Mesendoderm (in vitro differentiated cells): Measurements from ENCODE around the gene FAM53B.
A peak's percentile ranks its signal among the peaks of the same experiment; 100 is the strongest.

ENCODE experiments used
- DNase-seq: peaks from one replicate; pipeline ENCODE4 v3.0.0; 2013
- H2AK5ac ChIP-seq: 2 replicates; pipeline ENCODE4 v1.6.1; 2013; ENCODE audit warnings: low read length, inconsistent platforms
- H2BK120ac ChIP-seq: 2 replicates; pipeline ENCODE4 v1.6.1; 2013; ENCODE audit warnings: low read depth, mild to moderate bottlenecking, low read length, moderate library complexity, mixed read lengths
- H2BK15ac ChIP-seq: replicated peaks from 2 replicates; pipeline ENCODE4 v1.6.1; 2013; ENCODE audit warnings: low read depth, mild to moderate bottlenecking, moderate library complexity
- H2BK5ac ChIP-seq: 2 replicates; pipeline ENCODE4 v1.6.1; 2013; ENCODE audit warnings: low read length, inconsistent platforms
- H3K18ac ChIP-seq: 2 replicates; pipeline ENCODE4 v1.6.1; 2013; ENCODE audit warnings: mild to moderate bottlenecking, low read length, mixed read lengths
- H3K23ac ChIP-seq: one replicate; pipeline ENCODE4 v1.6.1; 2013; ENCODE audit warnings: low read length
- H3K27ac ChIP-seq: 2 replicates; pipeline ENCODE4 v1.5.1; 2013; ENCODE audit warnings: low read depth, mild to moderate bottlenecking, inconsistent platforms, low read length, moderate library complexity
- H3K27me3 ChIP-seq: 2 replicates; pipeline ENCODE4 v1.6.1; 2013; ENCODE audit warnings: low read length, control low read depth, mild to moderate bottlenecking, inconsistent platforms; ENCODE audit not compliant: insufficient read depth, poor library complexity
- H3K36me3 ChIP-seq: 2 replicates; pipeline ENCODE4 v1.6.1; 2013; ENCODE audit warnings: low read length, inconsistent platforms; ENCODE audit not compliant: control insufficient read depth, insufficient read depth
- H3K4ac ChIP-seq: one replicate; pipeline ENCODE4 v1.6.1; 2013; ENCODE audit warnings: low read depth, mild to moderate bottlenecking, low read length, moderate library complexity
- H3K4me1 ChIP-seq: 2 replicates; pipeline ENCODE4 v1.6.1; 2013; ENCODE audit warnings: low read depth, low read length, inconsistent platforms; ENCODE audit not compliant: control insufficient read depth
- H3K4me2 ChIP-seq: 2 replicates; pipeline ENCODE4 v1.6.1; 2013; ENCODE audit warnings: low read length
- H3K4me3 ChIP-seq: 2 replicates; pipeline ENCODE4 v1.5.1; 2013; ENCODE audit warnings: mild to moderate bottlenecking, low read length
- H3K56ac ChIP-seq: one replicate; pipeline ENCODE4 v1.6.1; 2013; ENCODE audit warnings: low read length
- H3K79me1 ChIP-seq: 2 replicates; pipeline ENCODE4 v1.6.1; 2013; ENCODE audit warnings: low read length, inconsistent platforms
- H3K79me2 ChIP-seq: 2 replicates; pipeline ENCODE4 v1.6.1; 2013; ENCODE audit warnings: mild to moderate bottlenecking, low read length; ENCODE audit not compliant: control insufficient read depth, insufficient read depth
- H3K9ac ChIP-seq: 2 replicates; pipeline ENCODE4 v1.6.1; 2013; ENCODE audit warnings: low read length, inconsistent platforms
- H4K5ac ChIP-seq: one replicate; pipeline ENCODE4 v1.6.1; 2013; ENCODE audit warnings: low read length
- H4K8ac ChIP-seq: one replicate; pipeline ENCODE4 v1.6.1; 2013; ENCODE audit warnings: low read depth, mild to moderate bottlenecking, control low read depth, low read length, moderate library complexity
- WGBS: extraction: QIAGEN DNeasy Blood & Tissue Kit; methylation state at CpG from one replicate; pipeline ENCODE4 v1.1.7; 2013; ENCODE audit warnings: low lambda C conversion rate, missing lambda C conversion rate; ENCODE audit not compliant: insufficient coverage; ENCODE audit errors: extremely low coverage; 5-methylcytosine and 5-hydroxymethylcytosine counted together

Gene FAM53B

GRCh38 chr10:124737221-124737620 lies 7.0 kb downstream of the FAM53B start:
- H3K79me1 ChIP-seq = peaks cover 32% of the 10 kb centered on the region
- H3K4me1 ChIP-seq = peaks cover 28% of the 10 kb centered on the region
- no peak overlapping the region for H4K8ac ChIP-seq
- H2BK15ac ChIP-seq = no peak overlapping the region
- DNase-seq = no peak
- H3K27me3 ChIP-seq = no peaks in the 10 kb centered on the region
- H3K56ac ChIP-seq = no peak overlapping the region
- no peak overlapping the region for H2BK5ac ChIP-seq
- H3K9ac ChIP-seq = no peak overlapping the region
- H3K27ac ChIP-seq = no peak overlapping the region
- H3K79me2 ChIP-seq = peaks cover 24% of the 10 kb centered on the region
- H3K4me3 ChIP-seq = no peak overlapping the region
- H2BK120ac ChIP-seq = no peak overlapping the region
- H3K18ac ChIP-seq = no peak overlapping the region
- no peak overlapping the region for H3K4ac ChIP-seq
- no peak overlapping the region for H4K5ac ChIP-seq
- H3K4me2 ChIP-seq = no peak overlapping the region
- H3K23ac ChIP-seq = peak overlapping the region; percentile 83
- H2AK5ac ChIP-seq = no peak overlapping the region
- no peaks in the 10 kb centered on the region for H3K36me3 ChIP-seq
- no CpG with 5 or more reads among the region's 7 CpGs for WGBS

- Histone ChIP-seq H3K27me3 (no peaks in the 10 kb centered on the region), H3K56ac (no peak overlapping the region), H3K36me3 (no peaks in the 10 kb centered on the region), H4K5ac (no peak overlapping the region), H3K27ac (no peak overlapping the region), H2BK15ac (no peak overlapping the region), H2BK120ac (no peak overlapping the region), H3K23ac (peak overlapping the region; percentile 59), H2BK5ac (no peak overlapping the region), H3K4me1 (peaks cover 25% of the 10 kb centered on the region), H3K79me1 (peaks cover 34% of the 10 kb centered on the region), H3K4me3 (no peak overlapping the region), H3K9ac (no peak overlapping the region), H3K18ac (no peak overlapping the region), H3K4ac (no peak overlapping the region), H2AK5ac (no peak overlapping the region), H3K4me2 (no peak overlapping the region), H4K8ac (no peak overlapping the region), H3K79me2 (peaks cover 24% of the 10 kb centered on the region)
- no peak for DNase-seq
- no CpG with 5 or more reads among the region's 11 CpGs for WGBS
Measured at GRCh38 chr10:124736491-124737136, 7.6 kb downstream of the FAM53B start.

GRCh38 chr10:124735491-124736286 lies 8.5 kb downstream of the FAM53B start:
- Histone ChIP-seq H3K4me1 (peaks cover 24% of the 10 kb centered on the region), H2BK15ac (no peak overlapping the region), H4K8ac (no peak overlapping the region), H3K4ac (no peak overlapping the region), H3K9ac (no peak overlapping the region), H3K23ac (no peak overlapping the region), H3K4me2 (no peak overlapping the region), H3K56ac (no peak overlapping the region), H3K79me1 (peaks cover 37% of the 10 kb centered on the region), H4K5ac (no peak overlapping the region), H3K79me2 (peaks cover 24% of the 10 kb centered on the region), H2BK120ac (no peak overlapping the region), H3K36me3 (no peaks in the 10 kb centered on the region), H3K27me3 (no peaks in the 10 kb centered on the region), H2BK5ac (no peak overlapping the region), H3K18ac (no peak overlapping the region), H2AK5ac (no peak overlapping the region), H3K27ac (no peak overlapping the region), H3K4me3 (no peak overlapping the region)
- DNase-seq = no peak
- no CpG with 5 or more reads among the region's 15 CpGs for whole genome bisulfite sequencing

- Histone ChIP-seq H2BK5ac (no peak overlapping the region), H3K36me3 (no peaks in the 10 kb centered on the region), H3K4ac (no peak overlapping the region), H3K4me1 (peaks cover 21% of the 10 kb centered on the region), H3K9ac (no peak overlapping the region), H3K79me1 (peaks cover 41% of the 10 kb centered on the region), H4K8ac (no peak overlapping the region), H2AK5ac (no peak overlapping the region), H2BK15ac (no peak overlapping the region), H3K23ac (no peak overlapping the region), H3K27ac (no peak overlapping the region), H3K27me3 (no peaks in the 10 kb centered on the region), H4K5ac (no peak overlapping the region), H2BK120ac (no peak overlapping the region), H3K4me3 (no peak overlapping the region), H3K18ac (no peak overlapping the region), H3K4me2 (no peak overlapping the region), H3K56ac (no peak overlapping the region), H3K79me2 (peaks cover 23% of the 10 kb centered on the region)
- DNase-seq = no peak
- WGBS = no CpG with 5 or more reads among the region's 16 CpGs
Measured at GRCh38 chr10:124734311-124735166, 9.6 kb downstream of the FAM53B start.

GRCh38 chr10:124733571-124734245 lies 10.5 kb downstream of the FAM53B start:
- no CpG with 5 or more reads among the region's 13 CpGs for WGBS
- H3K4me2 ChIP-seq = no peak overlapping the region

More at GRCh38 chr10:124733571-124734245, 10.5 kb downstream of the FAM53B start:
- Histone ChIP-seq H3K79me2 (peaks cover 21% of the 10 kb centered on the region), H2BK5ac (no peak overlapping the region), H2AK5ac (no peak overlapping the region), H3K4me1 (peaks cover 19% of the 10 kb centered on the region), H3K4ac (no peak overlapping the region), H3K18ac (no peak overlapping the region), H3K27me3 (no peaks in the 10 kb centered on the region), H3K23ac (no peak overlapping the region), H2BK120ac (no peak overlapping the region), H3K4me3 (no peak overlapping the region), H3K56ac (no peak overlapping the region), H4K8ac (no peak overlapping the region), H2BK15ac (no peak overlapping the region), H3K9ac (no peak overlapping the region), H3K27ac (no peak overlapping the region), H4K5ac (no peak overlapping the region), H3K36me3 (no peaks in the 10 kb centered on the region), H3K79me1 (peaks cover 40% of the 10 kb centered on the region)
- DNase-seq = no peak
